T-helper 22 cell (primary cell): Measurements from ENCODE around the gene CLUH.
"Not testable (repeated sequence)": the region's sequence is repeated elsewhere in the genome, so short reads cannot be mapped to it uniquely, and the experiment has no call there.

Experiments used
- DNase-seq: peaks from one replicate; pipeline ENCODE4 v3.0.0-alpha.2; 2020; ENCODE audit warnings: low read depth

Gene CLUH

GRCh38 chr17:2687074-2687418 is 24.5 kb downstream of the CLUH start:
- no peak for DNase-seq

GRCh38 chr17:2685696-2686095 is 25.9 kb downstream of the CLUH start:
- no peak for DNase-seq

- DNase-seq: no peak
Observed at GRCh38 chr17:2684549-2684948, 27.0 kb downstream of the CLUH start.

GRCh38 chr17:2683912-2684311 is 27.7 kb downstream of the CLUH start:
- no peak for DNase-seq

GRCh38 chr17:2682176-2682938 is 29.2 kb downstream of the CLUH start:
- DNase-seq: no peak

- no peak for DNase-seq
Observed at GRCh38 chr17:2681650-2682049, 29.9 kb downstream of the CLUH start.

- DNase-seq: no peak
Observed at GRCh38 chr17:2680961-2681360, 30.6 kb downstream of the CLUH start.

GRCh38 chr17:2679247-2679646 is 32.3 kb downstream of the CLUH start:
- not testable (repeated sequence) for DNase-seq

- no peak for DNase-seq
Observed at GRCh38 chr17:2672026-2672425, 39.5 kb downstream of the CLUH start.

GRCh38 chr17:2660410-2660809 is 51.2 kb downstream of the CLUH start:
- DNase-seq: not testable (repeated sequence)

GRCh38 chr17:2659337-2659736 is 52.2 kb downstream of the CLUH start:
- not testable (repeated sequence) for DNase-seq

GRCh38 chr17:2656283-2656682 is 55.3 kb downstream of the CLUH start:
- DNase-seq: no peak

- no peak for DNase-seq
Observed at GRCh38 chr17:2655546-2655945, 56.0 kb downstream of the CLUH start.

- DNase-seq: not testable (repeated sequence)
Observed at GRCh38 chr17:2652911-2653310, 58.7 kb downstream of the CLUH start.

- DNase-seq: no peak
Observed at GRCh38 chr17:2649191-2649590, 62.4 kb downstream of the CLUH start.

GRCh38 chr17:2647957-2648356 is 63.6 kb downstream of the CLUH start:
- no peak for DNase-seq

- no peak for DNase-seq
Observed at GRCh38 chr17:2644971-2645370, 66.6 kb downstream of the CLUH start.
